SK-N-SH (cell line): ENCODE data around the gene NKAIN4. TPM values are rescaled to one million over a fixed set of nuclear protein-coding genes. Genes with fewer than 3 reads are reported as not detected.
A peak's percentile ranks its signal among the peaks of the same experiment; 100 is the strongest.

ENCODE experiments used
- CTCF ChIA-PET: fragments of 300-600, 350-600 bp; formaldehyde crosslinking; extraction: SDS; loops from one replicate; lab custom pipeline; 2021; lab: Yijun Ruan, JAX
- POLR2A ChIA-PET: fragments of 350-600 bp; sonication (Branson Sonifier 250); formaldehyde crosslinking; extraction: SDS; loops from one replicate; lab custom pipeline; 2020; ENCODE audit warnings: antibody characterized with exemption, inconsistent platforms; lab: Yijun Ruan, JAX
- DNase-seq: peaks from one replicate; pipeline ENCODE4 v3.0.0; 2012
- H2AFZ ChIP-seq: fragments of 200-600 bp; sonication (generic); 2 replicates; pipeline ENCODE4 v1.8.1; 2016; ENCODE audit warnings: antibody characterized with exemption, mild to moderate bottlenecking, low read depth
- H3F3A ChIP-seq: fragments of 200-600 bp; sonication (generic); replicated peaks from 2 replicates; pipeline ENCODE3; 2016; ENCODE audit warnings: antibody characterized with exemption, mild to moderate bottlenecking; ENCODE audit not compliant: insufficient read depth
- H3K27ac ChIP-seq, 2 experiments: fragments of 200-500 bp in 1 of 2; fragments of 200-600 bp in 1 of 2; sonication (Bioruptor generic) in 1 of 2; sonication (generic), shearing (Covaris generic) in 1 of 2; 2 replicates each; pipeline versions ENCODE4 v1.5.1 to v1.6.1; 2014 to 2016; ENCODE audit warnings: low read depth in 2 of 2, inconsistent platforms in 1 of 2, low read length in 1 of 2, mild to moderate bottlenecking in 1 of 2, mixed read lengths in 1 of 2
- H3K27me3 ChIP-seq: fragments of 200-600 bp; sonication (generic), shearing (Covaris generic); 2 replicates; pipeline ENCODE4 v1.6.1; 2016; ENCODE audit warnings: mixed run types; ENCODE audit not compliant: insufficient read depth
- H3K36me3 ChIP-seq, 2 experiments: fragments of 200-500 bp in 1 of 2; fragments of 200-600 bp in 1 of 2; sonication (Bioruptor generic) in 1 of 2; sonication (generic) in 1 of 2; replicated peaks in 1 of 2; 2 replicates each; pipeline versions ENCODE3 to v1.5.1; 2014 to 2016; ENCODE audit warnings: low read length in 1 of 2, mild to moderate bottlenecking in 1 of 2; ENCODE audit not compliant: insufficient read depth in 2 of 2, control insufficient read depth in 1 of 2
- H3K4me1 ChIP-seq, 2 experiments: fragments of 200-500 bp in 1 of 2; fragments of 200-600 bp in 1 of 2; sonication (Bioruptor generic) in 1 of 2; sonication (generic), shearing (Covaris generic) in 1 of 2; 2 replicates each; pipeline versions ENCODE4 v1.5.1 to v1.6.1; 2014 to 2016; ENCODE audit warnings: low read depth in 1 of 2, low read length in 1 of 2, mixed run types in 1 of 2; ENCODE audit not compliant: insufficient read depth in 2 of 2, control insufficient read depth in 1 of 2
- H3K4me2 ChIP-seq: fragments of 200-600 bp; sonication (generic), shearing (Covaris generic); 2 replicates; pipeline ENCODE4 v1.6.1; 2017; ENCODE audit warnings: mixed run types
- H3K4me3 ChIP-seq, 2 experiments: fragments of 200-500 bp in 1 of 2; fragments of 200-600 bp in 1 of 2; sonication (Bioruptor generic) in 1 of 2; sonication (generic), shearing (Covaris generic) in 1 of 2; 2 replicates each; pipeline versions ENCODE4 v1.5.1 to v1.8.1; 2014 to 2016; ENCODE audit warnings: low read depth in 2 of 2, inconsistent platforms in 1 of 2, low read length in 1 of 2, mild to moderate bottlenecking in 1 of 2, mixed read lengths in 1 of 2, moderate library complexity in 1 of 2
- H3K79me2 ChIP-seq: fragments of 200-600 bp; sonication (generic); 2 replicates; pipeline ENCODE4 v1.8.1; 2017; ENCODE audit warnings: mild to moderate bottlenecking; ENCODE audit not compliant: insufficient read depth
- H3K9ac ChIP-seq: fragments of 200-600 bp; sonication (generic); 2 replicates; pipeline ENCODE4 v1.6.1; 2017; ENCODE audit warnings: mixed run types
- H3K9me2 ChIP-seq: fragments of 200-600 bp; sonication (generic); 2 replicates; pipeline ENCODE4 v1.6.1; 2017; ENCODE audit warnings: mixed run types
- H3K9me3 ChIP-seq: fragments of 200-600 bp; sonication (generic); 2 replicates; pipeline ENCODE4 v1.6.1; 2017; ENCODE audit warnings: mixed run types, mild to moderate bottlenecking, moderate library complexity
- H4K20me1 ChIP-seq: fragments of 200-600 bp; sonication (generic); 2 replicates; pipeline ENCODE4 v1.6.1; 2017; ENCODE audit warnings: mild to moderate bottlenecking, mixed run types; ENCODE audit not compliant: insufficient read depth
- CTCF ChIP-seq: fragments of 200-600 bp; sonication (generic); IDR thresholded peaks from 2 replicates; pipeline ENCODE4 v1.6.1; 2017; ENCODE audit warnings: antibody characterized with exemption, mild to moderate bottlenecking, moderate library complexity
- ELF1 ChIP-seq: IDR thresholded peaks from 2 replicates; pipeline ENCODE4 v1.4.0; 2012
- EZH2phosphoT487 ChIP-seq: fragments of 200-600 bp; sonication (generic); IDR thresholded peaks from 2 replicates; pipeline ENCODE4 v1.6.1; 2017; ENCODE audit warnings: low read depth, mixed run types, mild to moderate bottlenecking, antibody characterized with exemption, moderate library complexity, borderline replicate concordance
- FOSL2 ChIP-seq: IDR thresholded peaks from 2 replicates; pipeline ENCODE4 v1.4.0; 2012; ENCODE audit warnings: low read depth, mild to moderate bottlenecking, moderate library complexity, borderline replicate concordance
- FOXJ3 ChIP-seq: sonication (generic); formaldehyde crosslinking; IDR thresholded peaks from 2 replicates; pipeline ENCODE4 v1.5.1; 2020; ENCODE audit warnings: mild to moderate bottlenecking, missing genetic modification reagents
- FOXM1 ChIP-seq: IDR thresholded peaks from 2 replicates; pipeline ENCODE4 v1.4.0; 2012; ENCODE audit warnings: low read depth, mild to moderate bottlenecking
- GABPA ChIP-seq: IDR thresholded peaks from 2 replicates; pipeline ENCODE4 v1.4.0; 2012; ENCODE audit warnings: low read depth, mild to moderate bottlenecking
- JUND ChIP-seq: IDR thresholded peaks from 2 replicates; pipeline ENCODE4 v1.4.0; 2012
- MAX ChIP-seq: IDR thresholded peaks from 2 replicates; pipeline ENCODE4 v1.4.0; 2012; ENCODE audit warnings: low read depth
- MXI1 ChIP-seq: IDR thresholded peaks from 2 replicates; pipeline ENCODE4 v1.6.1; 2012; ENCODE audit warnings: mild to moderate bottlenecking, low read depth, low read length, improper control_type of control experiment
- NFIC ChIP-seq: IDR thresholded peaks from 2 replicates; pipeline ENCODE4 v1.4.0; 2012; ENCODE audit warnings: borderline replicate concordance
- NRF1 ChIP-seq: IDR thresholded peaks from 2 replicates; pipeline ENCODE4 v1.6.1; 2012; ENCODE audit warnings: low read depth, mild to moderate bottlenecking, low read length
- PBX3 ChIP-seq: IDR thresholded peaks from 2 replicates; pipeline ENCODE4; 2012
- POLR2AphosphoS5 ChIP-seq: IDR thresholded peaks from 2 replicates; pipeline ENCODE4 v1.6.1; 2012; ENCODE audit warnings: low read depth, low read length
- RXRA ChIP-seq: IDR thresholded peaks from 2 replicates; pipeline ENCODE4 v1.4.0; 2012; ENCODE audit warnings: low read depth, mild to moderate bottlenecking, borderline replicate concordance
- SIN3A ChIP-seq: IDR thresholded peaks from 2 replicates; pipeline ENCODE4 v1.6.1; 2012; ENCODE audit warnings: low read depth, mild to moderate bottlenecking, low read length, moderate library complexity, borderline replicate concordance
- TAF1 ChIP-seq: IDR thresholded peaks from 2 replicates; pipeline ENCODE4 v1.6.1; 2012; ENCODE audit warnings: low read depth, mild to moderate bottlenecking, low read length, moderate library complexity, borderline replicate concordance
- TCF12 ChIP-seq: IDR thresholded peaks from 2 replicates; pipeline ENCODE4 v1.4.0; 2012
- TEAD4 ChIP-seq: IDR thresholded peaks from 2 replicates; pipeline ENCODE4 v1.4.0; 2012; ENCODE audit warnings: mild to moderate bottlenecking, borderline replicate concordance; ENCODE audit not compliant: insufficient read depth
- WGBS: methylation state at CpG from one replicate; pipeline ENCODE4 v1.1.6; 2017; ENCODE audit warnings: low lambda C conversion rate; 5-methylcytosine and 5-hydroxymethylcytosine counted together
- polyA plus RNA-seq, 3 experiments: library from polyadenylated mRNA; depleted of rRNA; stranded (reverse); fragments of >200 nt; gene quantifications; 2 replicates each; pipeline ENCODE4 v1.2.3, GENCODE V29; 2012

NKAIN4 gene
- polyA plus RNA-seq, 1 of the 3 experiments (the other 2 are of a cell fraction): not detected

DNA sequence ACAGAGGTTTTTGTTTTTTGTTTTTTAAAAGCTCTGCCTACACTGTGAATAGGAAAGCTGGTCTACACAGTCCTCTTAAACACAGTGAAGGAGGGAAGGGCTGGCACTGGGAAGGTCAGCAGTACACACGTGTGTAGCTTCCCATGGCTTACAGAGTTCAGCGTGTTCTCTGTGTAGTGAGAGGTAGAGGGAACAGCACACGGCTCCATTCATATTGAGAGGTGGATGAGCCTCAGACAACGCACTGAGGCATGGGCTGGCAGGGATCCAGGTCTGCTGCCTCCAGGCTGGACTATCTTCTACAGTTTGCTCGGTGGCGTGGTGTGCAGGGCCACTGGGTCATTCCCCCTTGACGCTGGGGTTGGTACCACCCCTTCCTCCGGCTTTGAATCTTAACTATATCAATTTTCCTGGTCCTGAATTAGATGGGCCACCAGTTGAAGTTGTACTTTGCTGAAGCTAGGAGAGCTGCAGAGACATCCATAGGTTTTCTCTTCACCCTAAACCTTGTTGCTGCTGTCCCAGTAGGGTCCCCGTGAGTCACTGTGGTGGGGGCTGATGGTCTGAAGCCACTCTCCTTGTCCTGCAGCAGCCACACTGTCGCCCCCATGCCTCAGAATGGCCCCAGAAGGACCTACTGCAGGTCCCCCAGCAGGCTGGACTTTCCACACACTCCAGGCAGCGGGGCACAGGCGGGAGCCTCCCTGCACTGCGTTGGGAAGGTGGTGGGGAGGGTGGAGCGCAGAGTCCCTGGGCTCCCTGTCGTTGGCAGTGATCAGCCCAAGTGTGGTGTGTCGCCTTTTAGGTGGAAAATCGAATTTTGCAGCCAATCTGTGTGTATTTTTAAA is 20.3 kb upstream of the NKAIN4 start (continued):
- no peak for TF ChIP-seq PBX3
- TF ChIP-seq FOXM1: no peak
- no peak for TF ChIP-seq MAX

GRCh38 chr20:63273635-63274380 is 19.5 kb upstream of the NKAIN4 start:
- H3K4me2 ChIP-seq: peak overlapping the region; percentile 97
- no peaks in the 10 kb centered on the region for H3K9me3 ChIP-seq
- WGBS: 13% methylated on average over 12 of the region's 20 CpGs
- peaks cover 58% of the 10 kb centered on the region for H3K79me2 ChIP-seq
- ChIA-PET CTCF (interaction anchor here (0.8 to 4.7 kb wide), 5 partner anchors 17 to 49 kb away, joined by 3 to 38 read pairs (median 5); no protein-coding TSS in a partner anchor), POLR2A (interaction anchor here (0.6 to 1.8 kb wide), 2 partner anchors 14 to 17 kb away, joined by 3 to 7 read pairs; no protein-coding TSS in a partner anchor)
- H3K36me3 ChIP-seq: peaks cover 5 to 30% of the 10 kb centered on the region in 2 experiments
- H3K27me3 ChIP-seq: no peaks in the 10 kb centered on the region
- no peaks in the 10 kb centered on the region for H3F3A ChIP-seq
- H4K20me1 ChIP-seq: peaks cover 48% of the 10 kb centered on the region
- peak overlapping the region; percentile 95 for H3K9ac ChIP-seq
- TF ChIP-seq ELF1: no peak
- TF ChIP-seq JUND: peak; percentile 28; the same call in 1 of the 2 replicates
- TF ChIP-seq FOSL2: peak; percentile 53; the same call in 1 of the 2 replicates
- no peak for TF ChIP-seq GABPA
- peaks cover 0 to 20% of the 10 kb centered on the region in 2 experiments; a peak in 2 of 4 replicates for H3K4me1 ChIP-seq
- no peak overlapping the region for H2AFZ ChIP-seq
- no peaks in the 10 kb centered on the region for H3K9me2 ChIP-seq
- H3K27ac ChIP-seq: peak overlapping the region in 1 of 2 experiments; percentile 41; a peak in 2 of 4 replicates
- H3K4me3 ChIP-seq: peak overlapping the region; percentile 87 to 92
- no peak for DNase-seq

GRCh38 chr20:63273059-63273579 is 18.9 kb upstream of the NKAIN4 start:
- H3K9me2 ChIP-seq: no peaks in the 10 kb centered on the region
- peak overlapping the region; percentile 41 to 65; a peak in 3 of 4 replicates for H3K27ac ChIP-seq
- peaks cover 0 to 20% of the 10 kb centered on the region in 2 experiments; a peak in 2 of 4 replicates for H3K4me1 ChIP-seq
- H2AFZ ChIP-seq: 0 out of 2 replicates have a peak overlapping the region, but pooled peaks have one; percentile 51
- no peaks in the 10 kb centered on the region for H3K27me3 ChIP-seq
- WGBS: 4% methylated on average over 20 of the region's 37 CpGs
- peaks cover 47% of the 10 kb centered on the region for H4K20me1 ChIP-seq
- peaks cover 55% of the 10 kb centered on the region for H3K79me2 ChIP-seq
- peak overlapping the region; percentile 95 for H3K9ac ChIP-seq
- no peaks in the 10 kb centered on the region for H3F3A ChIP-seq
- peak overlapping the region; percentile 87 to 92 for H3K4me3 ChIP-seq
- ChIA-PET CTCF (interaction anchor here (0.8 to 4.7 kb wide), 11 partner anchors 8 to 301 kb away, joined by 3 to 38 read pairs (median 3); no protein-coding TSS in a partner anchor), POLR2A (interaction anchor here (0.6 to 1.9 kb wide), 6 partner anchors 8 to 50 kb away, joined by 3 to 7 read pairs (median 4); no protein-coding TSS in a partner anchor)
- no peaks in the 10 kb centered on the region for H3K9me3 ChIP-seq
- no peak for DNase-seq
- H3K4me2 ChIP-seq: peak overlapping the region; percentile 97
- H3K36me3 ChIP-seq: peaks cover 3 to 23% of the 10 kb centered on the region in 2 experiments
- TF ChIP-seq POLR2AphosphoS5 (no peak), FOXJ3 (CRISPR knock-in tag) (no peak), RXRA (no peak), MAX (no peak), TAF1 (no peak), EZH2phosphoT487 (no peak), NFIC (no peak), TEAD4 (no peak), SIN3A (no peak), CTCF (no peak), FOXM1 (no peak), NRF1 (no peak), TCF12 (no peak), MXI1 (no peak)
